Measurements from ENCODE around the gene HLA-DRB5. TPM values are rescaled to one million over a fixed set of nuclear protein-coding genes. Genes with fewer than 3 reads are reported as not detected.
"Not testable (repeated sequence)": the region's sequence is repeated elsewhere in the genome, so short reads cannot be mapped to it uniquely, and the experiment has no call there.

HLA-DRB5 gene
- total and polyA plus RNA-seq, 2 experiments from 2014 or later = not detected

DNA sequence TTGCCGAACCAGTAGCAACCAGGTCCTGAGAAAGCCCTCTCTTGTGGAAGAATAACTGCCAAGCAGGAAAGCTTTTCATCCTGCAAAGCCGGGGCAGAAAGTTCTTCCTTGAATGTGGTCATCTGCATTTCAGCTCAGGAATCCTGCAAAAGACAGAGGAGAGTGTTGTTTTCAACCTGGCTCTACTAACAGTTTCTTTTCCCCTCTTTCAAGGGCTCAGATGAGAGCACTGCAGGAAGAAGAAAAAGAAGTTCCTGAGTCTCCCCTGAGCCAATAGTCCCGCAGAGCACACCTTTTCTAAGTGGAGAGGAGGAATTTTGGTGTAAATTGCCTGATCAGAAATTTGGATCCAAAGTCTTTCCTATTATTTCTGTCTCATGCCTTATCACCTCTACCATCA, 48.9 kb upstream of the HLA-DRB5 start:
- no peak for DNase-seq (ENCODE audit: low spot score)
- H3K4me3 Mint-ChIP-seq = no peak overlapping the region
- H2AFZ ChIP-seq = no peak overlapping the region
- no peaks in the 10 kb centered on the region for H3K27me3 ChIP-seq (ENCODE audit: insufficient read depth)
- H3K9me2 ChIP-seq (ENCODE audit: insufficient read depth) = no peaks in the 10 kb centered on the region
- peaks cover 8% of the 10 kb centered on the region for H3K27me3 Mint-ChIP-seq (ENCODE audit: insufficient read depth, low read depth, poor library complexity)
- no peaks in the 10 kb centered on the region for H3F3A ChIP-seq (replicated peaks; ENCODE audit: low read depth)
- H3K36me3 Mint-ChIP-seq (ENCODE audit: low read depth) = no peaks in the 10 kb centered on the region
- no peak overlapping the region for H3K27ac Mint-ChIP-seq
- no peak overlapping the region for H3K4me2 ChIP-seq
- H3K79me2 ChIP-seq (replicated peaks; ENCODE audit: insufficient read depth) = no peaks in the 10 kb centered on the region
- H3K36me3 ChIP-seq (ENCODE audit: insufficient read depth) = no peaks in the 10 kb centered on the region
- no peak overlapping the region for H3K27ac ChIP-seq (ENCODE audit: low read depth)
- TF ChIP-seq ZNF114 (CRISPR knock-in tag; IDR thresholded peaks at IDR 0.05) (no peak), ZNF331 (CRISPR knock-in tag; IDR thresholded peaks at IDR 0.05; ENCODE audit: low read depth) (no peak), EZH2phosphoT487 (IDR thresholded peaks at IDR 0.05; ENCODE audit: unreplicated experiment) (no peak), EZH2 (IDR thresholded peaks at IDR 0.05; ENCODE audit: low read depth, unreplicated experiment) (no peak), REST (IDR thresholded peaks at IDR 0.05; ENCODE audit: unreplicated experiment) (no peak), JUNB (IDR thresholded peaks at IDR 0.05; ENCODE audit: unreplicated experiment) (no peak), POLR2AphosphoS5 (IDR thresholded peaks at IDR 0.05; ENCODE audit: low read depth) (no peak), STAT1 (IDR thresholded peaks at IDR 0.05; ENCODE audit: unreplicated experiment) (no peak), CTCF (conservative IDR thresholded peaks at IDR 0.05; ENCODE audit: low read depth in 2 of 2) (no peak), NANOG (IDR thresholded peaks at IDR 0.05; ENCODE audit: borderline replicate concordance) (no peak), ETS1 (IDR thresholded peaks at IDR 0.05) (no peak), CREB1 (CRISPR knock-in tag; IDR thresholded peaks at IDR 0.05; ENCODE audit: low read depth) (no peak)
- H3K4me3 ChIP-seq = no peak overlapping the region
- no peak for ATAC-seq
- H3K9me3 Mint-ChIP-seq = no peaks in the 10 kb centered on the region
- H3K4me1 ChIP-seq (ENCODE audit: insufficient read depth) = no peaks in the 10 kb centered on the region
- no peaks in the 10 kb centered on the region for H4K20me1 ChIP-seq (replicated peaks; ENCODE audit: insufficient read depth)
- peaks cover 4% of the 10 kb centered on the region; the same call in 2 of the 3 replicates for H3K4me1 Mint-ChIP-seq

DNA sequence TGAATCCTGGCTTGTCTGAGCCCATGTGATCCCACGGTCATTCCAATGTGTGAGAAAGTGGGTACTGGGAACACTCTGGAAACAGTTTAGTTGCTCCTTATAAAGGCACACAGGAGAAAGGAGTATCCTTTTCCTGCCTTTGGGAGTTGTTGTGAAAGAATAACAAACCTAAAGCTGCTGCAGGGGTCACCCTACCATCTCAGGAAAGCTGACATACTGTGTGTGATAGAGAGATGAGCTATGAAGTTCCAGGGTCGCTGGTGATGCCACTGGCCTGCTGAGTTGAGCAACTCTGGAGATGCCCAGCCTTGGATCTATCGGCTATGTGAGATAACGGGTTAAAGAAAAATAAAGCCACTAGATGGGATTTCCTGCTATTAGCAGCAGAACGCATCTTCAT, 47.4 kb upstream of the HLA-DRB5 start:
- not testable (repeated sequence) for H3K36me3 ChIP-seq (ENCODE audit: insufficient read depth); H3K4me3 ChIP-seq; H3K4me1 Mint-ChIP-seq; H3K79me2 ChIP-seq (replicated peaks; ENCODE audit: insufficient read depth); H3K4me3 Mint-ChIP-seq; H3K27ac Mint-ChIP-seq; H3K9me3 Mint-ChIP-seq; H3K27me3 ChIP-seq (ENCODE audit: insufficient read depth); DNase-seq (ENCODE audit: low spot score); H3F3A ChIP-seq (replicated peaks; ENCODE audit: low read depth); H3K27ac ChIP-seq (ENCODE audit: low read depth); H3K4me2 ChIP-seq; H3K27me3 Mint-ChIP-seq (ENCODE audit: insufficient read depth, low read depth, poor library complexity); H4K20me1 ChIP-seq (replicated peaks; ENCODE audit: insufficient read depth); ATAC-seq; H3K9me2 ChIP-seq (ENCODE audit: insufficient read depth); H2AFZ ChIP-seq; H3K4me1 ChIP-seq (ENCODE audit: insufficient read depth); H3K36me3 Mint-ChIP-seq (ENCODE audit: low read depth)

Measured in GM23338 (cell line).